OCI-LY3 (cell line): ENCODE data around the gene PSMA7.

Source experiments
- CTCF ChIP-seq: fragments of 200-600, 300-600 bp; sonication (generic); IDR thresholded peaks from 2 replicates; pipeline ENCODE4 v1.5.1; 2014; ENCODE audit warnings: antibody characterized with exemption, low read length, low read depth
- EZH2phosphoT487 ChIP-seq: fragments of 200-600 bp; shearing (Covaris generic); IDR thresholded peaks from 2 replicates; pipeline ENCODE4 v1.6.1; 2018; ENCODE audit warnings: antibody characterized with exemption, mixed run types, low read depth

- TF ChIP-seq CTCF, result no peak
- no peak for TF ChIP-seq EZH2phosphoT487
Observed at GRCh38 chr20:62134735-62135231, 8.4 kb downstream of the PSMA7 start.
